RPMI8226 (cell line): Measurements from ENCODE around the gene PTGES3.

Experiments
- DNase-seq: peaks from one replicate; pipeline ENCODE4 v3.0.0-alpha.2; 2015

Gene PTGES3

GRCh38 chr12:56626701-56627100, 61.4 kb downstream of the PTGES3 start:
- no peak for DNase-seq

GRCh38 chr12:56622535-56622934, 65.5 kb downstream of the PTGES3 start:
- no peak for DNase-seq

GRCh38 chr12:56616925-56617324, 71.2 kb downstream of the PTGES3 start:
- no peak for DNase-seq

GRCh38 chr12:56616244-56616643, 71.8 kb downstream of the PTGES3 start:
- no peak for DNase-seq

- no peak for DNase-seq
Measured at GRCh38 chr12:56614627-56615026, 73.5 kb downstream of the PTGES3 start.
